Activated naive CD8-positive, alpha-beta T cell treated with anti-CD3 and anti-CD28 coated beads, Interleukin-2, amount 10 ng/mL, durations not matched to agents 7 days and 5 days (primary cell): ENCODE results near the gene GRM8. TPM values are rescaled to one million over a fixed set of nuclear protein-coding genes. Genes with fewer than 3 reads are reported as not detected.

Experiments
- ATAC-seq: fragments of 150-1000 bp; cut with Tn5 transposase; one replicate; pipeline ENCODE4 v1.10.0; 2021; ENCODE audit warnings: low read depth, moderate library complexity
- POLR2A ChIA-PET: fragments of 350-600 bp; sonication (Branson Sonifier 250); formaldehyde crosslinking; loops from one replicate; lab custom pipeline; 2021; ENCODE audit warnings: antibody characterized with exemption; lab: Charles Lee
- DNase-seq: peaks from one replicate; pipeline ENCODE4 v3.0.0; 2021
- H3K27ac Mint-ChIP-seq: one replicate; pipeline ENCODE4 v1.8.0; 2022; ENCODE audit warnings: mild to moderate bottlenecking, mixed read lengths
- H3K27me3 Mint-ChIP-seq: one replicate; pipeline ENCODE4 v1.8.0; 2022; ENCODE audit warnings: mild to moderate bottlenecking, moderate library complexity, mixed read lengths
- H3K36me3 Mint-ChIP-seq: one replicate; pipeline ENCODE4 v1.8.0; 2021; ENCODE audit warnings: mild to moderate bottlenecking, mixed read lengths
- H3K4me1 Mint-ChIP-seq: one replicate; pipeline ENCODE4 v1.8.0; 2021; ENCODE audit warnings: mixed read lengths
- H3K4me3 Mint-ChIP-seq: one replicate; pipeline ENCODE4 v1.8.0; 2022; ENCODE audit warnings: mild to moderate bottlenecking, moderate library complexity, mixed read lengths
- H3K9me3 Mint-ChIP-seq: one replicate; pipeline ENCODE4 v1.8.0; 2021; ENCODE audit warnings: mixed read lengths
- total RNA-seq, 2 experiments: library from RNA; stranded (reverse); gene quantifications; one replicate each; pipeline ENCODE4 v1.2.3, GENCODE V29; 2021

The GRM8 gene
- total RNA-seq, 2 experiments from 2014 or later, result not detected

GRCh38 chr7:126818393-126819196 is 434.1 kb downstream of the GRM8 start:
- H3K4me1 Mint-ChIP-seq, result no peaks in the 10 kb centered on the region
- POLR2A ChIA-PET, result no interaction called here
- no peaks in the 10 kb centered on the region for H3K36me3 Mint-ChIP-seq
- no peak overlapping the region for H3K4me3 Mint-ChIP-seq
- no peak overlapping the region for H3K27ac Mint-ChIP-seq
- H3K27me3 Mint-ChIP-seq, result peaks cover 1% of the 10 kb centered on the region
- no peaks in the 10 kb centered on the region for H3K9me3 Mint-ChIP-seq
- DNase-seq, result no peak
- ATAC-seq, result no peak

GRCh38 chr7:126809188-126809587 is 443.6 kb downstream of the GRM8 start:
- Mint-ChIP-seq H3K4me3 (no peak overlapping the region), H3K36me3 (no peaks in the 10 kb centered on the region), H3K4me1 (no peaks in the 10 kb centered on the region), H3K27me3 (no peaks in the 10 kb centered on the region), H3K9me3 (no peaks in the 10 kb centered on the region), H3K27ac (no peak overlapping the region)
- ATAC-seq, result no peak
- DNase-seq, result no peak
- POLR2A ChIA-PET, result no interaction called here

- no peaks in the 10 kb centered on the region for H3K36me3 Mint-ChIP-seq
- no peak for DNase-seq
- POLR2A ChIA-PET, result no interaction called here
- H3K27me3 Mint-ChIP-seq, result no peaks in the 10 kb centered on the region
- H3K27ac Mint-ChIP-seq, result no peak overlapping the region
- H3K4me1 Mint-ChIP-seq, result no peaks in the 10 kb centered on the region
- H3K4me3 Mint-ChIP-seq, result no peak overlapping the region
- no peaks in the 10 kb centered on the region for H3K9me3 Mint-ChIP-seq
- no peak for ATAC-seq
Observed at GRCh38 chr7:126806614-126807013, 446.1 kb downstream of the GRM8 start.

- H3K27ac Mint-ChIP-seq, result no peak overlapping the region
- POLR2A ChIA-PET, result no interaction called here
Observed at GRCh38 chr7:126805351-126805750, 447.4 kb downstream of the GRM8 start.

GRCh38 chr7:126804604-126805003 is 448.1 kb downstream of the GRM8 start:
- H3K4me1 Mint-ChIP-seq, result no peaks in the 10 kb centered on the region
- no peak for ATAC-seq
- H3K36me3 Mint-ChIP-seq, result no peaks in the 10 kb centered on the region

More at GRCh38 chr7:126805351-126805750, 447.4 kb downstream of the GRM8 start:
- no peak for DNase-seq
- no peak for ATAC-seq
- Mint-ChIP-seq H3K27me3 (no peaks in the 10 kb centered on the region), H3K36me3 (no peaks in the 10 kb centered on the region), H3K4me1 (no peaks in the 10 kb centered on the region), H3K9me3 (no peaks in the 10 kb centered on the region), H3K4me3 (no peak overlapping the region)

GRCh38 chr7:126803990-126804389 is 448.8 kb downstream of the GRM8 start:
- POLR2A ChIA-PET, result no interaction called here
- Mint-ChIP-seq H3K27ac (no peak overlapping the region), H3K4me1 (no peaks in the 10 kb centered on the region), H3K27me3 (no peaks in the 10 kb centered on the region), H3K4me3 (no peak overlapping the region), H3K9me3 (no peaks in the 10 kb centered on the region), H3K36me3 (no peaks in the 10 kb centered on the region)
- no peak for ATAC-seq
- no peak for DNase-seq

More at GRCh38 chr7:126804604-126805003, 448.1 kb downstream of the GRM8 start:
- no peak for DNase-seq
- no peaks in the 10 kb centered on the region for H3K27me3 Mint-ChIP-seq
- POLR2A ChIA-PET, result no interaction called here
- no peaks in the 10 kb centered on the region for H3K9me3 Mint-ChIP-seq
- no peak overlapping the region for H3K27ac Mint-ChIP-seq
- no peak overlapping the region for H3K4me3 Mint-ChIP-seq

GRCh38 chr7:126803060-126803665 is 449.6 kb downstream of the GRM8 start:
- Mint-ChIP-seq H3K4me3 (no peak overlapping the region), H3K27me3 (no peaks in the 10 kb centered on the region), H3K9me3 (no peaks in the 10 kb centered on the region), H3K27ac (no peak overlapping the region), H3K4me1 (no peaks in the 10 kb centered on the region), H3K36me3 (no peaks in the 10 kb centered on the region)
- POLR2A ChIA-PET, result no interaction called here
- DNase-seq (no peak), ATAC-seq (no peak)

GRCh38 chr7:126801733-126802132 is 451.0 kb downstream of the GRM8 start:
- POLR2A ChIA-PET, result no interaction called here
- DNase-seq (no peak), ATAC-seq (no peak)
- H3K27ac Mint-ChIP-seq, result no peak overlapping the region
- no peaks in the 10 kb centered on the region for H3K4me1 Mint-ChIP-seq
- no peak overlapping the region for H3K4me3 Mint-ChIP-seq
- H3K9me3 Mint-ChIP-seq, result no peaks in the 10 kb centered on the region
- H3K27me3 Mint-ChIP-seq, result no peaks in the 10 kb centered on the region
- H3K36me3 Mint-ChIP-seq, result no peaks in the 10 kb centered on the region

GRCh38 chr7:126799541-126799940 is 453.2 kb downstream of the GRM8 start:
- Mint-ChIP-seq H3K4me1 (no peaks in the 10 kb centered on the region), H3K9me3 (no peaks in the 10 kb centered on the region), H3K27ac (no peak overlapping the region), H3K36me3 (no peaks in the 10 kb centered on the region), H3K27me3 (no peaks in the 10 kb centered on the region), H3K4me3 (no peak overlapping the region)
- DNase-seq, result no peak
- POLR2A ChIA-PET, result no interaction called here
- no peak for ATAC-seq

GRCh38 chr7:126792521-126792920 is 460.2 kb downstream of the GRM8 start:
- no peak overlapping the region for H3K27ac Mint-ChIP-seq
- POLR2A ChIA-PET, result no interaction called here
- no peak for DNase-seq
- H3K4me3 Mint-ChIP-seq, result no peak overlapping the region
- no peaks in the 10 kb centered on the region for H3K36me3 Mint-ChIP-seq
- H3K27me3 Mint-ChIP-seq, result no peaks in the 10 kb centered on the region
- H3K9me3 Mint-ChIP-seq, result no peaks in the 10 kb centered on the region
- no peaks in the 10 kb centered on the region for H3K4me1 Mint-ChIP-seq
- ATAC-seq, result no peak

GRCh38 chr7:126791306-126791705 is 461.4 kb downstream of the GRM8 start:
- no peaks in the 10 kb centered on the region for H3K36me3 Mint-ChIP-seq
- POLR2A ChIA-PET, result no interaction called here
- no peaks in the 10 kb centered on the region for H3K9me3 Mint-ChIP-seq
- no peak for DNase-seq
- no peak overlapping the region for H3K4me3 Mint-ChIP-seq
- no peaks in the 10 kb centered on the region for H3K27me3 Mint-ChIP-seq
- no peak for ATAC-seq
- no peak overlapping the region for H3K27ac Mint-ChIP-seq
- H3K4me1 Mint-ChIP-seq, result no peaks in the 10 kb centered on the region

- no peak for DNase-seq
- H3K4me1 Mint-ChIP-seq, result no peaks in the 10 kb centered on the region
Observed at GRCh38 chr7:126790763-126791162, 462.0 kb downstream of the GRM8 start.

GRCh38 chr7:126783613-126784012 is 469.1 kb downstream of the GRM8 start:
- H3K27ac Mint-ChIP-seq, result no peak overlapping the region
- ATAC-seq, result no peak
- H3K36me3 Mint-ChIP-seq, result no peaks in the 10 kb centered on the region
- H3K27me3 Mint-ChIP-seq, result no peaks in the 10 kb centered on the region
- DNase-seq, result no peak
- POLR2A ChIA-PET, result no interaction called here
- no peaks in the 10 kb centered on the region for H3K9me3 Mint-ChIP-seq
- no peak overlapping the region for H3K4me3 Mint-ChIP-seq
- no peaks in the 10 kb centered on the region for H3K4me1 Mint-ChIP-seq

More at GRCh38 chr7:126790763-126791162, 462.0 kb downstream of the GRM8 start:
- Mint-ChIP-seq H3K9me3 (no peaks in the 10 kb centered on the region), H3K36me3 (no peaks in the 10 kb centered on the region), H3K27me3 (no peaks in the 10 kb centered on the region), H3K27ac (no peak overlapping the region), H3K4me3 (no peak overlapping the region)
- ATAC-seq, result no peak
- POLR2A ChIA-PET, result no interaction called here

GRCh38 chr7:126780993-126781392 is 471.7 kb downstream of the GRM8 start:
- POLR2A ChIA-PET, result no interaction called here

More at GRCh38 chr7:126780993-126781392, 471.7 kb downstream of the GRM8 start:
- DNase-seq (no peak), ATAC-seq (no peak)
- no peaks in the 10 kb centered on the region for H3K36me3 Mint-ChIP-seq
- no peak overlapping the region for H3K4me3 Mint-ChIP-seq
- H3K27ac Mint-ChIP-seq, result no peak overlapping the region
- H3K4me1 Mint-ChIP-seq, result no peaks in the 10 kb centered on the region
- H3K9me3 Mint-ChIP-seq, result no peaks in the 10 kb centered on the region
- no peaks in the 10 kb centered on the region for H3K27me3 Mint-ChIP-seq
